NCI-H345 treated with DMSO at 0.1 percent for 48 hours (cell line): ENCODE data around the gene MEGF10.
"Not testable (repeated sequence)": the region's sequence is repeated elsewhere in the genome, so short reads cannot be mapped to it uniquely, and the experiment has no call there.

Experiments
- DNase-seq: peaks from one replicate; lab custom pipeline; 2025; ENCODE audit not compliant: unreplicated experiment; lab: John Stamatoyannopoulos, UW

The MEGF10 gene

DNA sequence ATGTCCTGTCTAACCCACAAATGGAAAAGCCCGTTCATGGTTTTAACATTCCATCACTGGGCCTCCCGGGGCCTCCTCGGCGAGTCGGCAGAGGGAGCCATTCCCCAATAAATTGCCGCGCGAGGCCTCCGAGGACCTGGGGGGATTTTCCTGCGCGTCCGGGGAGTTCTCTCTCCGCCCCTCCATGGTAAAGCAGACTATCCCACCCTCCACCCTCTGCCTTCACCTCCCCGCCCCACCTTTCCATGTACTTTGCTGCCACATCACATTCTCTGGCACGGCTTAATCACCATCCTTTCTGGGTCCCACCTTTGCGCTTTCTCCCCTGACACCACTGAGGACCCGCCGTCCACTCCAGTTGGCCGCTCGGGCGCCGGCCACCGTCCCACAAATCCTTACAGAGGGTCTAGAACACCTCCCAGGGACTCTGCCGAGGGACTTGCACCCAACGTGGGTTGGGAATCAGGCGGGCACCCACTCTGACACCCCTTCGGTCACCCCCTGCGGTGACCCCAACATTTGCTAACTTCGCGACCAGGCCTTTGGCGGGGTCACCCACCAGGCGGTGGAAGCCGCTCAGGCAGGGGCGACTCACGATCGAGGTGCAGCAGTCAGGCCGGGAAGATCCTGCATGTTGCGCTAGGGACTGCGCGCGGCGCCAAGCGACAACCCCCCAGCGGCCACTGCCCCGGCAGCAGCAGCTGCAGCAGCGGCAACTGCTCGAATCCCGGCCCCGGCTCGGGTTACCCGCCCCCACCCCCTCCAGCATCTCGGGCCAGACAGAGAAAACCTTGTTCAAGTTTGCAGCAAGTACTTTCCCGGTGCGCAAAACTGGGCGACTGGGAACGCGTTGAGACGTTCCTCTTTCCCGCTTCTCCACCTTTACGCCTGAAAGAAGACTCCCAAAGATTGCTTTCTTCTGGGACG, at the start of gene MEGF10:
Gene MEGF10, plus strand, starts transcription at position 778 of the 927 bp plus-strand sequence. CDS start 40,513 bp downstream, outside the sequence.
- no peak for DNase-seq

DNA sequence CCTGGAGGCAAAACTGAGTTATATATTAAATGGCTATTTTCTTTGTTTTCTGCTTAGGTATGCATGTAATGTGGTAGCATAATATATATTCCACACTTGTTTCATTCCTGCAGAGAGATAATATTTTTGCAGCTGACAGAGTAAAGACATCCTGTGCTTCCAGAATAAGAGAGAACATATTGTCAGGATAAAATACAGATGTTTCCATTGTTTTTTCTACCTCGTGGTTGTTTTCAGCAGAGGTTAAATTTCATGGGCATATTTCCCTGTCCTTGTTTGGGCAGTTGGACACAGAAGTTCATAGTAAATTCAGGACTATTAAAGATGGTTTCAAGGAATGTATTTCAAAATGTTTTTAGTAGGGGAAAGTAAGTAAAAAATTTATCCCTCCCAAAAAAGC, 47.6 kb upstream of the MEGF10 start:
- DNase-seq: no peak

DNA sequence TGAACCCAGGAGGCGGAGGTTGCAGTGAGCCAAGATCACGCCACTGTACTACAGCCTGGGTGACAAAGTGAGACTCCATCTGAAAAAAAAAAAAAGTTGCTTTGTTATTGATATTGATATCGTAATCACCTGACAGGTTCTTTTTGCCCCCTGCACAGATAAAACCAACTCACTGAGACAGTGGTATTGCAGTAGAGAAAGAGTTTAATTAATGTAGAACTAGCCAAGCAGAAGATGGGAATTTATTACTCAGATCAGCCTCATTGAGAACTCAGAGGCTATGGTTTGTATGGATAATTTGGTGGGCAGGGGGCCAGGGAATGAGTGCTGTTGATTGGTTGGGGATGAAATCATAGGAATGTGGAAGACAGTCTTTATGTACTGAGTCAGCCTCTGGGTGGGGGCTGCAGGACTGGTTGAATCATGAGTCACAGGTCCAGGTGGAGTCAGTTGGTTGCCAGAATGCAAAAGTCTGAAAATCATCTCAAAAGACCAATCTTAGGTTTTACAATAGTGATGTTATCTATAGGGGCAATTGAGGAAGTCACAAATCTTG, 35.8 kb upstream of the MEGF10 start:
- DNase-seq: no peak

- no peak for DNase-seq
Observed at GRCh38 chr5:127256886-127257597, 33.6 kb upstream of the MEGF10 start.

- DNase-seq: no peak
Observed at GRCh38 chr5:127260686-127261085, 29.9 kb upstream of the MEGF10 start.

DNA sequence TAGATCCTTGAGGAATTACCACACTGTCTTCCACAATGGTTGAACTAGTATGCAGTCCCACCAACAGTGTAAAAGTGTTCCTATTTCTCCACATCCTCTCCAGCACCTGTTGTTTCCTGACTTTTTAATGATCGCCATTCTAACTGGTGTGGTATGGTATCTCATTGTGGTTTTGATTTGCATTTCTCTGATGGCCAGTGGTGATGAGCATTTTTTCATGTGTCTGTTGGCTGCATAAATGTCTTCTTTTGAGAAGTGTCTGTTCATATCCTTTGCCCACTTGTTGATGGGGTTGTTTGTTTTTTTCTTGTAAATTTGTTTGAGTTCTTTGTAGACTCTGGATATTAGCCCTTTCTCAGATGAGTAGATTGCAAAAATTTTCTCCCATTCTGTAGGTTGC, 25.1 kb upstream of the MEGF10 start:
- not testable (repeated sequence) for DNase-seq

GRCh38 chr5:127268342-127268741, 22.3 kb upstream of the MEGF10 start:
- DNase-seq: not testable (repeated sequence)

DNA sequence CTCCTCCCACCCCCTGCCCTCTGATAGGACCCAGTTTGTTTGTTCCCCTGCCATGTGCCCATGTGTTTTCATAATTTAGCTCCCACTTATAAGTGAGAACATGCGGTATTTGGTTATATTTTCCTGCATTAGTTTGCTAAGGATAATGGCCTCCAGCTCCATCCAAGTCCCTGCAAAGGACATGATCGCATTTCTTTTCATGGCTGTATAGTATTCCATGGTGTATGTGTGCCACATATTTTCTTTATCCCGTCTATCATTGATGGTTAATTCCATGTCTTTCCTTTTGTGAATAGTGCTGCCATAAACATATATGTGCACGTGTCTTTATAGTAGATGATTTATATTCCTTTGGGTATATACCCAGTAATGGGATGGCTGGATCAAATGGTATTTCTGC, 19.9 kb upstream of the MEGF10 start:
- not testable (repeated sequence) for DNase-seq

- DNase-seq: no peak
Observed at GRCh38 chr5:127275641-127276193, 14.9 kb upstream of the MEGF10 start.

GRCh38 chr5:127280491-127281220, 9.9 kb upstream of the MEGF10 start:
- DNase-seq: no peak

- no peak for DNase-seq
Observed at GRCh38 chr5:127281609-127282008, 9.0 kb upstream of the MEGF10 start.

DNA sequence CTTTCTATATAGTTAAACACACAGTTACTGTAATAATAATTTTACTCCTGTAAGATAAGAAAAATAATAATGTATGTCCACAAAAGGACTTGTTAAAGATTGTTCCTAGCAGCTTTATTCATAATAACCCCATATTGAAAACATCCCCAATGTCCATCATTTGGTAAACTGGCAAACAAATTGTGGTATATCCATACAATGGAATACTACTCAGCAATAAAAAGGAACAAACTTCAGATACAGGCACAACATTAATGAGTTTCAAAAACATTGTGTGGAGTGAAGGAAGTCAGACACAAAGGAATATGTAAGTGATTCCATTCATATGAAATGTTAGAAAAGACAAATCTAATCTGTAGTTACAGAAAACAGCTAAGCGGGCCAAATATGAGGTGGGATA, 1.9 kb upstream of the MEGF10 start:
- DNase-seq: no peak

GRCh38 chr5:127290946-127291693, 524 bp downstream of the MEGF10 start:
- no peak for DNase-seq

DNA sequence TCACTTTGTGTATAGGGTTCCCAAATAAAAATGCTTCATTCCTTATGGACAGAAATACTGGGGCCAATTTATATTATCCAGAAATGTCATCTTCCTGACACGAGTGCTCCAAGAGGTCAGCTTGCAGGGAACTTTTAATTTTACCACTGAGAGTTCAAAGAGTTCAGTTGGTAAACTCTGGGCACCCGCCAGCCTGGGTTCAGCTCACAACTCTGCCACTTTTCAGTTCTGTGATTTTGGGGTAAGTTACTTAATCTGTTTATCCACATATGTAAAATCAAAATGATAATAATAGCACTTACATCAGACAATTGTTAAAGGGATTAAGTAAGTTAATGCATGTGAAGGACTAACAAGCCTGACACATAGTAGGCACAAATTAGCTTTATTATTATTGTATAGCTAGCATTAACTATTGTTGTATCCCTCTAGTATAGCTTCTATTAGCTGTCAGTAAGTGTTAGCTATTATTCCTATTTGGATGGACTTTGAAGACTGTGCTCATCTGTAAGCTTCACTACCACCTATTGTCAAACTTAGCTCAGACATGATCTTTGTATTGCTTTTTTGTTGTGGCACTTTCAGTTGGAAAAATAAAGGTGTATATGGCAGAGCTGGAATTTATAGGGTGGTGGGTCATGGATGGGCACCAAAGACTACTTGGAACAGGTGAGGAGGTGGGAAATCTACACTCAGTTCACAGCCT, 1.6 kb downstream of the MEGF10 start:
- DNase-seq: no peak

DNA sequence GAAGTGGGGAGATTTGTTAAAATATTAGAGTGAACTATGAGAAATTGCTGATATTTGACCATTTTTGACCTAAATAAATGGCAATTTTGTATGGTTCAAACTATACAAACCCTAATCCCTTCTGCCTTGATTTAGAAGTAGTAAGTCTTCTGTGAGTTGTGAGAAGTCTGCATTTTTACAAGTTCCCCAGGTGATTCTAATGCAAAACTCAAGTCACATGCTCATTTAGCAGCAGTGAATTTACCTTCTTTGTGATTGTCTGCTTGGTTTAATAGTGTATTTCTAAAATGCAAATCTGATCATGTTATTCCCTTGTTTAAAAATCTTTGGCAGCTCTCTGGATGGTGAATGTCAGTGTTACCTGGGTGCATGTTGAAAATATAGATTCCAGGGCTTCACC, 2.8 kb downstream of the MEGF10 start:
- no peak for DNase-seq

DNA sequence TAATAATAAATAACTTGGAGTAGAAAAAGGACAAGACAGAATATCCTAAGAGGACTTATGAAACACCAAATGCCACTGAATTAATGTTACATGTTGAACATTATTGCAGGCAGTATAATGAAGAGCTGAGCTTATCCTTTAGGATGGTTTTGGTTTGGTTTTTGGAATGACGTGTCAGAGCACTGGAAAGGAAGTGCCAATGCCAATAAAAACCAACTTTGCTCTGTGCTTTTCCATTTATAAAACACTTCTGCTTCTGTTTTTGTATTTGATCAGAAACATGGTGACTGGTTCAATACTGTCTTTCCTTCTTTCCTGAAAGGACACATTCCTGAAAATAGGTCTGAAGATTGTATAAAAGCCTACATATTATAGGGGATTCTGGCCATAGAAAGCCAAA, 4.2 kb downstream of the MEGF10 start:
- DNase-seq: no peak

DNA sequence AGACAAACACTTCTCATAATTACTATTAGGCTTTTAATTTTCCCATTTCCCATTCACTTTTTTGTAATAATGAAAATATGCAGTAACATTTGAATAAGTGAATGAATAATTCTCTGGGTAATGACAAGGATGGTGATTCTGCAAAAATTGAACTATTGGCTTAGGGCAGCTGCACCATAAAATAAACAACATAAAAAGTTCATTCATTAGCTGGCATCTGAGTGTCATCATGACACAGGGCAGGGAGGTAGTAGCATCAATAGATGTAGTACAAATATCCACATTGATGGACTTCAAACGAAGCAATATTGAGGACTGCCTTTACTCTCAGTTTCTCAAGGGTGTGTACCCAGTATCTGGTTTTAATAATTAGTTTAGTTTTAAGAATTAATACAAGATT, 4.9 kb downstream of the MEGF10 start:
- DNase-seq: no peak

DNA sequence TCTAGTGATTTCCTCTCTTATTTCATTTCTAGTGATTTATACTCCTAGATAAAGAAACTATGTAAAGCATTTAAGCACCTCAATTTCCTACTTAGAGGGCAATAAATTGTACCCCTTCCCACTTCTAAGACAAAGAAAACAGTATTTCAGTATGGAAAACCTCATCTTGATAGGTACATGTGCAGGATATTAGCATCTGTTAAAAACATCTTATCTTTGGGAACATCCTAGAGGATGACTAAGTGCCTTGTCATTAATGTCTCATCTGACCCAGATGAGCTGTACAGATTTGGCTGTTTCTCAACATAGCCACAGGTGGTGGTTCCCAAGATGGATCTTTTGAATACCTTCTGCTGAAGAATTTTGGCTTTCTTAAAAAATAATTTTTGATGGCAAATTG, 5.7 kb downstream of the MEGF10 start:
- no peak for DNase-seq

GRCh38 chr5:127296894-127297293, 6.3 kb downstream of the MEGF10 start:
- DNase-seq: not testable (repeated sequence)
